IMR-90 (cell line): ENCODE data around the gene GGCT. TPM values are rescaled to one million over a fixed set of nuclear protein-coding genes. Genes with fewer than 3 reads are reported as not detected.

Experiments used
- ATAC-seq: fragments of 200-7000 bp; cut with Tn5 transposase; 2 replicates; pipeline ENCODE4 v1.9.1; 2020; ENCODE audit warnings: low read depth, mild to moderate bottlenecking, moderate library complexity
- BruUV-seq: library from RNA; stranded (reverse); fragments of 400-500 nt; replicated peaks from 2 replicates; lab custom pipeline; 2021; lab: Mats Ljungman, UMichigan
- CTCF ChIA-PET: fragments of 300-600 bp; formaldehyde crosslinking; extraction: SDS; loops from one replicate; lab custom pipeline; 2021; ENCODE audit warnings: antibody characterized with exemption; lab: Yijun Ruan, JAX
- POLR2A ChIA-PET: fragments of 300-600 bp; sonication (Branson Sonifier 250); formaldehyde crosslinking; loops from one replicate; lab custom pipeline; 2022; ENCODE audit warnings: antibody characterized with exemption; ENCODE audit not compliant: unreplicated experiment; lab: Charles Lee
- DNase-seq: peaks from one replicate; pipeline ENCODE4 v3.0.0; 2013
- H2AFZ ChIP-seq: replicated peaks from 2 replicates; pipeline ENCODE3; 2013; ENCODE audit warnings: low read length, mild to moderate bottlenecking; ENCODE audit not compliant: poor library complexity
- H2AK5ac ChIP-seq: 2 replicates; pipeline ENCODE4 v1.6.1; 2013; ENCODE audit warnings: low read depth, low read length, inconsistent platforms
- H2AK9ac ChIP-seq: replicated peaks from 2 replicates; pipeline ENCODE3; 2013; ENCODE audit warnings: mild to moderate bottlenecking, low read depth, low read length, moderate library complexity; ENCODE audit not compliant: poor library complexity
- H2BK120ac ChIP-seq: 2 replicates; pipeline ENCODE4 v1.6.1; 2013; ENCODE audit warnings: low read depth, low read length, inconsistent platforms
- H2BK15ac ChIP-seq: 3 replicates; pipeline ENCODE4 v1.6.1; 2013; ENCODE audit warnings: low read depth, low read length, inconsistent platforms
- H2BK20ac ChIP-seq: 2 replicates; pipeline ENCODE4 v1.6.1; 2013; ENCODE audit warnings: low read depth, mild to moderate bottlenecking, inconsistent platforms, low read length, moderate library complexity
- H2BK5ac ChIP-seq: 2 replicates; pipeline ENCODE4 v1.6.1; 2013; ENCODE audit warnings: mild to moderate bottlenecking, low read depth, low read length, inconsistent platforms; ENCODE audit not compliant: poor library complexity, severe bottlenecking
- H3K14ac ChIP-seq: replicated peaks from 2 replicates; pipeline ENCODE4 v1.6.1; 2013; ENCODE audit warnings: low read depth, low read length, inconsistent platforms
- H3K18ac ChIP-seq: 2 replicates; pipeline ENCODE4 v1.6.1; 2013; ENCODE audit warnings: low read depth, low read length, control low read depth
- H3K23ac ChIP-seq: 2 replicates; pipeline ENCODE4 v1.6.1; 2013; ENCODE audit warnings: low read depth, low read length, inconsistent platforms
- H3K27ac ChIP-seq: 2 replicates; pipeline ENCODE4 v1.5.1; 2013; ENCODE audit warnings: mild to moderate bottlenecking, control low read depth, low read length; ENCODE audit not compliant: insufficient read depth
- H3K27me3 ChIP-seq: 2 replicates; pipeline ENCODE4 v1.6.1; 2013; ENCODE audit warnings: low read length; ENCODE audit not compliant: control insufficient read depth, insufficient read depth
- H3K36me3 ChIP-seq: 2 replicates; pipeline ENCODE4 v1.6.1; 2013; ENCODE audit warnings: low read length, mixed read lengths; ENCODE audit not compliant: control insufficient read depth, insufficient read depth
- H3K4ac ChIP-seq: 2 replicates; pipeline ENCODE4 v1.6.1; 2013; ENCODE audit warnings: low read depth, low read length, inconsistent platforms
- H3K4me1 ChIP-seq: 2 replicates; pipeline ENCODE4 v1.6.1; 2013; ENCODE audit warnings: low read length, mixed read lengths; ENCODE audit not compliant: control insufficient read depth, insufficient read depth
- H3K4me2 ChIP-seq: 2 replicates; pipeline ENCODE4 v1.6.1; 2013; ENCODE audit warnings: low read depth, mild to moderate bottlenecking, control low read depth, low read length, moderate library complexity
- H3K4me3 ChIP-seq: 2 replicates; pipeline ENCODE4 v1.5.1; 2013; ENCODE audit warnings: low read depth, mild to moderate bottlenecking, control low read depth, low read length, moderate library complexity; ENCODE audit not compliant: insufficient read depth
- H3K56ac ChIP-seq: 2 replicates; pipeline ENCODE4 v1.6.1; 2013; ENCODE audit warnings: low read length, inconsistent platforms; ENCODE audit not compliant: insufficient read depth; ENCODE audit errors: extremely low read depth
- H3K79me1 ChIP-seq, 2 experiments: 2 replicates each; pipeline ENCODE4 v1.6.1; 2013; ENCODE audit warnings: low read length in 2 of 2, inconsistent platforms in 1 of 2, low read depth in 1 of 2
- H3K9ac ChIP-seq: 2 replicates; pipeline ENCODE4 v1.6.1; 2013; ENCODE audit warnings: low read depth, low read length, control low read depth
- H3K9me1 ChIP-seq: 2 replicates; pipeline ENCODE4 v1.6.1; 2013; ENCODE audit warnings: low read length, inconsistent platforms; ENCODE audit not compliant: insufficient read depth
- H3K9me3 ChIP-seq: 2 replicates; pipeline ENCODE4 v1.6.1; 2013; ENCODE audit warnings: low read length; ENCODE audit not compliant: control insufficient read depth, insufficient read depth
- H4K20me1 ChIP-seq: 2 replicates; pipeline ENCODE4 v1.6.1; 2013; ENCODE audit warnings: low read length, inconsistent platforms; ENCODE audit not compliant: insufficient read depth
- H4K5ac ChIP-seq: 2 replicates; pipeline ENCODE4 v1.6.1; 2013; ENCODE audit warnings: mild to moderate bottlenecking, low read depth, low read length, control low read depth
- H4K8ac ChIP-seq, 2 experiments: 2 replicates each; pipeline ENCODE4 v1.6.1; 2013; ENCODE audit warnings: low read depth in 2 of 2, low read length in 2 of 2, control low read depth in 1 of 2, inconsistent platforms in 1 of 2
- H4K91ac ChIP-seq: 2 replicates; pipeline ENCODE4 v1.6.1; 2013; ENCODE audit warnings: low read depth, low read length, inconsistent platforms; ENCODE audit not compliant: insufficient read depth
- BHLHE40 ChIP-seq: fragments of 150-350 bp; IDR thresholded peaks from 2 replicates; pipeline ENCODE4 v1.6.1; 2016; ENCODE audit warnings: mild to moderate bottlenecking, low read depth, low read length
- CEBPB ChIP-seq: IDR thresholded peaks from 2 replicates; pipeline ENCODE4 v1.6.1; 2012; ENCODE audit warnings: low read depth, low read length, improper control_type of control experiment
- CTCF ChIP-seq: conservative IDR thresholded peaks from 2 replicates; pipeline ENCODE4 v1.5.1; 2012; ENCODE audit warnings: mild to moderate bottlenecking, low read depth, low read length, improper control_type of control experiment
- FOS ChIP-seq: fragments of 150-350 bp; IDR thresholded peaks from 2 replicates; pipeline ENCODE4 v1.6.1; 2016; ENCODE audit warnings: low read depth, low read length
- MAZ ChIP-seq: IDR thresholded peaks from 2 replicates; pipeline ENCODE4 v1.6.1; 2012; ENCODE audit warnings: low read depth, mild to moderate bottlenecking, low read length, improper control_type of control experiment, moderate library complexity, borderline replicate concordance
- MXI1 ChIP-seq: IDR thresholded peaks from 2 replicates; pipeline ENCODE4 v1.6.1; 2012; ENCODE audit warnings: low read depth, mild to moderate bottlenecking, low read length, moderate library complexity, borderline replicate concordance
- NFE2L2 ChIP-seq: fragments of 150-350 bp; IDR thresholded peaks from 2 replicates; pipeline ENCODE4 v1.6.1; 2016; ENCODE audit warnings: low read depth, mild to moderate bottlenecking, low read length
- POLR2A ChIP-seq: IDR thresholded peaks from 2 replicates; pipeline ENCODE4 v1.6.1; 2012; ENCODE audit warnings: mild to moderate bottlenecking, low read depth, low read length
- RAD21 ChIP-seq: IDR thresholded peaks from 2 replicates; pipeline ENCODE4 v1.6.1; 2012; ENCODE audit warnings: low read length, improper control_type of control experiment
- RFX5 ChIP-seq: IDR thresholded peaks from 2 replicates; pipeline ENCODE4 v1.8.0; 2012; ENCODE audit warnings: low read depth, mild to moderate bottlenecking, low read length, moderate library complexity
- SMC3 ChIP-seq: fragments of 150-350 bp; IDR thresholded peaks from 2 replicates; pipeline ENCODE4 v1.6.1; 2016; ENCODE audit warnings: low read depth, mild to moderate bottlenecking, antibody characterized with exemption, low read length, moderate library complexity
- USF2 ChIP-seq: fragments of 150-350 bp; IDR thresholded peaks from 2 replicates; pipeline ENCODE4 v1.6.1; 2017; ENCODE audit warnings: mild to moderate bottlenecking, antibody characterized with exemption, low read length, low read depth
- WGBS, 2 experiments: methylation state at CpG; one replicate each; pipeline versions ENCODE4 v1.1.5 to v1.1.7; 2013; ENCODE audit warnings: missing lambda C conversion rate in 2 of 2; ENCODE audit not compliant: insufficient read length in 1 of 2; ENCODE audit errors: extremely low coverage in 2 of 2; 5-methylcytosine and 5-hydroxymethylcytosine counted together
- dilution Hi-C: fragments of 300-500 bp; cut with HindIII; formaldehyde crosslinking; loops from one replicate; pipeline ENCODE4 v1.14.3; 2018; ENCODE audit warnings: low sequenced_read_pairs; ENCODE audit not compliant: unreplicated experiment
- in situ Hi-C: fragments of 300-500 bp; cut with MboI; formaldehyde crosslinking; loops from 3 replicates; pipeline ENCODE4 v1.14.3; 2019; ENCODE audit warnings: low sequenced_read_pairs, inconsistent platforms, mixed read lengths
- intact Hi-C: fragments of 100-400 bp; cut with micrococcal nuclease; formaldehyde crosslinking; loops from 2 replicates; pipeline ENCODE4 v1.10.0; 2022
- polyA plus RNA-seq, 3 experiments: library from polyadenylated mRNA; depleted of rRNA; stranded (reverse); fragments of >200 nt; gene quantifications; 2 replicates each; pipeline ENCODE4 v1.2.3, GENCODE V29; 2012; ENCODE audit warnings: low replicate concordance in 1 of 3
- total RNA-seq: library from RNA; depleted of rRNA; stranded (reverse); fragments of >200 nt; gene quantifications from 2 replicates; pipeline ENCODE4 v1.2.3, GENCODE V29; 2012

GGCT gene
- total and polyA plus RNA-seq, 2 of the 4 experiments (the other 2 are of a cell fraction): 12.0 to 18.6 TPM

GRCh38 chr7:30472081-30472783 is 32.4 kb downstream of the GGCT start (continued):
- TF ChIP-seq MXI1: no peak

- ChIA-PET CTCF (interaction anchor here (0.5 to 0.8 kb wide), 2 partner anchors 58 to 125 kb away, joined by 3 to 4 read pairs; no protein-coding TSS in a partner anchor), POLR2A (interaction anchor here (0.6 kb wide), 1 partner anchor 56 kb away, joined by 3 read pairs; no protein-coding TSS in a partner anchor)
- no peak for DNase-seq
- Histone ChIP-seq H3K4me1 (peaks cover 33% of the 10 kb centered on the region), H3K27me3 (no peaks in the 10 kb centered on the region), H4K5ac (no peak overlapping the region), H3K36me3 (no peaks in the 10 kb centered on the region), H2AFZ (peak overlapping the region; percentile 23), H3K14ac (peak overlapping the region; percentile 34; the same call in 1 of the 2 replicates), H2BK15ac (peak overlapping the region; percentile 60; the same call in 1 of the 3 replicates), H2AK9ac (peak overlapping the region; percentile 87), H4K20me1 (peaks cover 9% of the 10 kb centered on the region), H4K8ac (peak overlapping the region in 1 of 2 experiments; percentile 23; a peak in 1 of 4 replicates), H2BK5ac (peak overlapping the region; percentile 22), H4K91ac (peak overlapping the region; percentile 48), H3K4me2 (peak overlapping the region; percentile 59), H3K4me3 (no peak overlapping the region), H3K79me1 (peaks cover 8 to 68% of the 10 kb centered on the region in 2 experiments), H3K23ac (no peak overlapping the region), H3K27ac (peak overlapping the region; percentile 55; the same call in 1 of the 2 replicates), H3K9ac (no peak overlapping the region), H3K18ac (peak overlapping the region; percentile 22), H3K9me3 (no peaks in the 10 kb centered on the region), H3K56ac (no peak overlapping the region), H3K9me1 (peaks cover 23% of the 10 kb centered on the region), H2AK5ac (peak overlapping the region; percentile 75), H3K4ac (peak overlapping the region; percentile 65; the same call in 1 of the 2 replicates), H2BK120ac (peak overlapping the region; percentile 46), H2BK20ac (peak overlapping the region; percentile 33)
- TF ChIP-seq USF2 (no peak), CEBPB (no peak), BHLHE40 (no peak), RAD21 (no peak), POLR2A (no peak), NFE2L2 (no peak), FOS (no peak), SMC3 (no peak), MAZ (no peak), CTCF (no peak), RFX5 (no peak)
- WGBS, 2 experiments: no CpG with 5 or more reads among the region's 2 CpGs
- no peak for ATAC-seq
- intact Hi-C loops: no loop called here
- dilution Hi-C loops: no loop called here
- BruUV-seq: no TSS peak
- in situ Hi-C loops: no loop called here
Measured at GRCh38 chr7:30471205-30471604, 33.4 kb downstream of the GGCT start.
